HEK293T (cell line): Measurements from ENCODE around the gene APBA1.

Experiments
- CTCF ChIA-PET: fragments of 350-600 bp; formaldehyde crosslinking; extraction: SDS; loops from one replicate; lab custom pipeline; 2021; ENCODE audit warnings: antibody characterized with exemption, inconsistent platforms; lab: Yijun Ruan, JAX
- POLR2A ChIA-PET: fragments of 350-600 bp; formaldehyde crosslinking; extraction: SDS; loops from one replicate; lab custom pipeline; 2020; ENCODE audit warnings: antibody characterized with exemption, inconsistent platforms; lab: Yijun Ruan, JAX
- DNase-seq: peaks from one replicate; pipeline ENCODE4 v3.0.0; 2012; ENCODE audit warnings: mixed read lengths; ENCODE audit errors: extremely low spot score
- ARNT ChIP-seq: fragments of 450-650 bp; IDR thresholded peaks from 2 replicates; pipeline ENCODE4 v1.6.1; 2017; ENCODE audit warnings: mild to moderate bottlenecking
- BHLHE40 ChIP-seq: fragments of 450-650 bp; IDR thresholded peaks from 2 replicates; pipeline ENCODE4 v1.6.1; 2016; ENCODE audit warnings: mild to moderate bottlenecking, moderate library complexity, borderline replicate concordance
- CTBP1 ChIP-seq: fragments of 450-650 bp; IDR thresholded peaks from 2 replicates; pipeline ENCODE4 v1.6.1; 2016; ENCODE audit warnings: borderline replicate concordance
- ELF4 ChIP-seq: fragments of 450-650 bp; IDR thresholded peaks from 2 replicates; pipeline ENCODE4 v1.6.1; 2017; ENCODE audit warnings: antibody characterized with exemption
- FOXA1 ChIP-seq: fragments of 450-650 bp; IDR thresholded peaks from 2 replicates; pipeline ENCODE4 v1.6.1; 2016; ENCODE audit warnings: mild to moderate bottlenecking
- FOXK2 ChIP-seq: fragments of 450-650 bp; IDR thresholded peaks from 2 replicates; pipeline ENCODE4 v1.6.1; 2016; ENCODE audit warnings: mild to moderate bottlenecking
- FOXM1 ChIP-seq: fragments of 450-650 bp; IDR thresholded peaks from 2 replicates; pipeline ENCODE4 v1.6.1; 2017; ENCODE audit warnings: mild to moderate bottlenecking, borderline replicate concordance
- HDGF ChIP-seq: fragments of 450-650 bp; IDR thresholded peaks from 2 replicates; pipeline ENCODE4 v1.6.1; 2017; ENCODE audit warnings: antibody characterized with exemption, borderline replicate concordance
- L3MBTL2 ChIP-seq: fragments of 450-650 bp; conservative IDR thresholded peaks from 2 replicates; pipeline ENCODE4 v1.6.1; 2016; ENCODE audit warnings: mild to moderate bottlenecking
- LEF1 ChIP-seq: fragments of 450-650 bp; IDR thresholded peaks from 2 replicates; pipeline ENCODE4 v1.6.1; 2017; ENCODE audit warnings: mild to moderate bottlenecking, borderline replicate concordance
- NFRKB ChIP-seq: fragments of 450-650 bp; IDR thresholded peaks from 2 replicates; pipeline ENCODE4 v1.6.1; 2016; ENCODE audit warnings: mild to moderate bottlenecking, moderate library complexity
- PKNOX1 ChIP-seq: fragments of 450-650 bp; IDR thresholded peaks from 2 replicates; pipeline ENCODE4 v1.6.1; 2016
- SP1 ChIP-seq: fragments of 450-650 bp; IDR thresholded peaks from 2 replicates; pipeline ENCODE4 v1.6.1; 2017
- SUZ12 ChIP-seq: fragments of 450-650 bp; IDR thresholded peaks from 2 replicates; pipeline ENCODE4 v1.6.1; 2016; ENCODE audit warnings: mild to moderate bottlenecking
- TARDBP ChIP-seq: fragments of 450-650 bp; IDR thresholded peaks from 2 replicates; pipeline ENCODE4 v1.6.1; 2016
- ZNF384 ChIP-seq: fragments of 450-650 bp; IDR thresholded peaks from 2 replicates; pipeline ENCODE4 v1.6.1; 2016

Gene APBA1

GRCh38 chr9:69667306-69667705 lies 4.9 kb downstream of the APBA1 start:
- ChIA-PET CTCF (no interaction called here), POLR2A (no interaction called here)
- no peak for DNase-seq
- TF ChIP-seq ARNT (no peak), FOXA1 (no peak), CTBP1 (no peak), NFRKB (no peak), ZNF384 (no peak), PKNOX1 (no peak), L3MBTL2 (no peak), SP1 (no peak), BHLHE40 (no peak), FOXM1 (no peak), FOXK2 (no peak)

DNA sequence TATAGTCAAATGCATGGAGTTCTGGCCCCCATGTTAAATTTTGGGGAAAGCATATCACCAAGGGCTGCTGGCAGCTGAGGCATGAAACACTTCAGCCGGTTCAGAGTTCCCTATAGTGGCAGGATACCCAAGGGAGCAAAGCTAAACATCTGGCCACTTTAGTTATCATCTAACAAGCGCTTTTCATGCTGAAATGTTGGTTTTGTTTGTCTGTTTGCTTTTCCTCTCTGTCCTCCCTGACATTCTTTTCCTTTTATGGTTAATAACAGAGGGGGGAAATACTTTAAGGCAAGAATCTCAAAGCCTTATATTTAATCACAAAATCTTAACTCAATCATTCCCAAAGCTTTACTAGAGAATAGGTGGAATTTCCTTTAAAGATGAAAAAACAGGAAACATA lies 11.9 kb downstream of the APBA1 start:
- POLR2A ChIA-PET: interaction anchor here (1.0 to 2.6 kb wide), 2 partner anchors 12 to 99 kb away, joined by 3 to 7 read pairs; partner anchors contain the start of genes APBA1 and PTAR1
- DNase-seq: no peak
- TF ChIP-seq SP1 (no peak), CTBP1 (no peak), FOXM1 (no peak), L3MBTL2 (no peak), LEF1 (no peak), FOXA1 (no peak), ZNF384 (no peak), NFRKB (no peak)
- CTCF ChIA-PET: no interaction called here

DNA sequence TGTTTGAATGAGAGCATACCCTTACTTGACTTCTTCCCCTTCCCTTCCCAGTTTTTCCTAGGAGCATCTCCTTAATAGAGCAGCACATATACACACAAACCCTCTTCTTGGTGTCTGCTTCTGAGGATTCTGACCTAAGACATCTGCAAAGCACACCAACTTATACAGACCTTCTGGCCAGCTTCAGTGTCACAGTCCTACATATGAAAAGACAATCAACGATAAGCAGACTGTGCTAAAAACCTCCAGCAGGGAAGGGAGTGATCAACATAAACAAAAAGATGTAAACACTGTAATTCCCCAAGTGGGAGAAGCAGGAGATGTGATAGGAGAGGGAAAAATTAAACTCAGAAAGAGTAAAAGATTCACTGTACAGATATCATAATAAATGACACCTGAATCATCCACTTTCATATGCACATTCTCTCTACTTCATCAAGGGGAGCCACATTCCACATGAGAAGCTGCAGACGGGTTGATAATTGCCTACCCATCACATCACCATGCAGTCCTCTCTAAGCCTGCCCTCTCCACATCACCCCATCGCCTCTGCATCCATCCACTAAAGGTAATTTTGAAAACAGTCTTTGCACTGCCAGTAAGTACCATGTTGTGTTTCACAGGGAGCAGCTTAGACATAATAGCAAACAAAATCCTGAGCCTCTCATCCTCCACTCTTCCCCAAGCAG lies 13.0 kb downstream of the APBA1 start:
- ChIA-PET CTCF (no interaction called here), POLR2A (interaction anchor here (1.0 to 2.6 kb wide), 2 partner anchors 13 to 101 kb away, joined by 3 to 7 read pairs; partner anchors contain the start of genes APBA1 and PTAR1)
- no peak for DNase-seq
- TF ChIP-seq TARDBP: no peak
- TF ChIP-seq NFRKB: no peak
- TF ChIP-seq CTBP1: no peak
- no peak for TF ChIP-seq ZNF384
- no peak for TF ChIP-seq SUZ12
- TF ChIP-seq L3MBTL2: no peak
- no peak for TF ChIP-seq SP1
- no peak for TF ChIP-seq FOXM1
- TF ChIP-seq FOXA1: no peak
- TF ChIP-seq FOXK2: no peak
- no peak for TF ChIP-seq ARNT
- no peak for TF ChIP-seq PKNOX1
- no peak for TF ChIP-seq LEF1
- TF ChIP-seq ELF4: no peak

- ChIA-PET POLR2A (no interaction called here), CTCF (no interaction called here)
- TF ChIP-seq HDGF (no peak), NFRKB (no peak), FOXM1 (no peak), CTBP1 (no peak), TARDBP (no peak), BHLHE40 (no peak), LEF1 (no peak), FOXK2 (no peak), ELF4 (no peak), L3MBTL2 (no peak), FOXA1 (no peak), ARNT (no peak), PKNOX1 (no peak), SUZ12 (no peak), SP1 (no peak), ZNF384 (no peak)
- DNase-seq: no peak
Observed at GRCh38 chr9:69657269-69657668, 14.9 kb downstream of the APBA1 start.

- POLR2A ChIA-PET: no interaction called here
- no peak for DNase-seq
- CTCF ChIA-PET: no interaction called here
- TF ChIP-seq FOXK2: no peak
- no peak for TF ChIP-seq HDGF
- TF ChIP-seq ARNT: no peak
- no peak for TF ChIP-seq BHLHE40
- no peak for TF ChIP-seq TARDBP
- no peak for TF ChIP-seq ZNF384
- TF ChIP-seq CTBP1: no peak
- no peak for TF ChIP-seq SUZ12
- TF ChIP-seq SP1: no peak
- no peak for TF ChIP-seq ELF4
- no peak for TF ChIP-seq L3MBTL2
- no peak for TF ChIP-seq NFRKB
- no peak for TF ChIP-seq FOXM1
- no peak for TF ChIP-seq FOXA1
- TF ChIP-seq LEF1: no peak
- no peak for TF ChIP-seq PKNOX1
Observed at GRCh38 chr9:69655065-69655464, 17.1 kb downstream of the APBA1 start.
